IPS-NIHi7 (cell line): ENCODE results near the gene SRPRB.
A peak's percentile ranks its signal among the peaks of the same experiment; 100 is the strongest.

Experiments
- DNase-seq: peaks from one replicate; pipeline ENCODE4 v3.0.0; 2012; ENCODE audit warnings: mixed read lengths; ENCODE audit errors: extremely low spot score

SRPRB gene

DNA sequence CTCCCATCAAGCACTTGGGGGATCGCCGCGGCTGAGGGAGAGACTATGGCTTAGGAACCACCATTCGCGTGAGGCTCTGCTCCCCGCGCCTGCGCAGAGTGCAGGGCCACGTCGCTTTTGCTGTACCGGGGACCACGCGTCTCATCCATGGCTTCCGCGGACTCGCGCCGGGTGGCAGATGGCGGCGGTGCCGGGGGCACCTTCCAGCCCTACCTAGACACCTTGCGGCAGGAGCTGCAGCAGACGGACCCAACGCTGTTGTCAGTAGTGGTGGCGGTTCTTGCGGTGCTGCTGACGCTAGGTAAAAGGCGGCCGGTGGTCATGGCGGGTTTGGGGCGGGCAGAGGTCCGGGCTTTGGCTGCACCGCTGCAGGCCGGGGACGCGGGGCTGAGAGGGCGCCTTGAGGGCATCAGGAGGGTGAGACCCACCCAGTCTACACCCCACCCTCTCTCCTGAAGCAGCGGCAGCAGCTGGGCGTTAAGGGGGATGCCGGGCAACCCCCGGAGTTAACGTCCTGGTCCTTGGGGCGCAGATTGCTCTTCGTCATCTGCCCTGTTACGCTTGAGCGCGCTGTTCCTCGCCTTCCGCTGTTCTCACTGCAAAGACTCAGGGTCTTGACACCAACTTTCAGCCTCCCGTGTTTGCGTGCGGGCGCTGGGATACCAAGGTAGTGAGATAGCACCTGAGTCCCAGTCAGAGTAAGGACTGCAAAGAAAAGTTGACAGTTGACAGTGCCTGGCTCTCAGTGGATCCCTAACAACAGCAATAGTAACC is at the start of gene SRPRB:
Gene SRPRB, plus strand, starts transcription at position 114 of the 774 bp plus-strand sequence. Its CDS starts 34 bp downstream, at position 148.
- peak; percentile 99 for DNase-seq

DNA sequence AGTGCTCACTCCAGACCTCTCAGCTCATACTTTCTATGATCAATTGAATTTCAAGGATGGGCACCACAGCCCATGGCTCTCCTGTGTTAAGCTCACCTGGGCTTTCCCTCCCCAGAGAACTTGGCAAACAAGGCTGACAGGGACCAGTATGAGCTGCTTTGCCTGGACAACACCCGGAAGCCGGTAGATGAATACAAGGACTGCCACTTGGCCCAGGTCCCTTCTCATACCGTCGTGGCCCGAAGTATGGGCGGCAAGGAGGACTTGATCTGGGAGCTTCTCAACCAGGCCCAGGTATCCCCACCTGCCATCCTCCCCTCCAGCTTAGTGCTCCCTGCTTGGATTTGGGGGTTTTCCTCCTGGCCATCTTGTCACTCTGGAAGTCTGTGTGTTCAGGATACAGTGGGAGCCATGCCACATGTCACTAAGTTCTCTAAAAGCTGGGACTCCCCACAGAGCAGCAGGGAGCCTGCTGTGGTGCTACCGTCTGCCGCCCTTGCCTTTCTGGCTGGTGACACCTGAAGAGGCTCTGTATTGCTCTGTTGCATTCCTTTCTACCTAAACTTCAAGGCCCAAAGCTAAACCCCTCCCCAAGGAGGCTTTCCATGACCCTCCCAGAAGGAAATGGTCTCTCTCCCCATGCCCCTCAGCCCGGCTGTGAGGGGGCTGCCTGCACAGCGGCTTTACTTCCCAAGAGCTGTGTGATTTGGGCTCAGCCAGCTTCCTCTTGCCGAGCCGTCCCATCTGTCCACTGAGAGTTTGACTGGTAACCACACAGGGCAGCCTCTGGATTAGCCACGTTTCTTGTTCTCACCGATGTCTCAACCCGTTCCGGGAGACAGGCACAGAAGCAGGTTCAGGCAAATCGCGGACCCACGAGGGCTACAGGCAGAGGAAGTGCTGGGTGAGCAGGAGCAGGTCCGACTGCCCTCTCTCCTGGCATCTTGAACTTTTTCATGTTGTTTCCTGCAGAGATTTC is 48.6 kb upstream of the SRPRB start:
- DNase-seq = no peak

DNA sequence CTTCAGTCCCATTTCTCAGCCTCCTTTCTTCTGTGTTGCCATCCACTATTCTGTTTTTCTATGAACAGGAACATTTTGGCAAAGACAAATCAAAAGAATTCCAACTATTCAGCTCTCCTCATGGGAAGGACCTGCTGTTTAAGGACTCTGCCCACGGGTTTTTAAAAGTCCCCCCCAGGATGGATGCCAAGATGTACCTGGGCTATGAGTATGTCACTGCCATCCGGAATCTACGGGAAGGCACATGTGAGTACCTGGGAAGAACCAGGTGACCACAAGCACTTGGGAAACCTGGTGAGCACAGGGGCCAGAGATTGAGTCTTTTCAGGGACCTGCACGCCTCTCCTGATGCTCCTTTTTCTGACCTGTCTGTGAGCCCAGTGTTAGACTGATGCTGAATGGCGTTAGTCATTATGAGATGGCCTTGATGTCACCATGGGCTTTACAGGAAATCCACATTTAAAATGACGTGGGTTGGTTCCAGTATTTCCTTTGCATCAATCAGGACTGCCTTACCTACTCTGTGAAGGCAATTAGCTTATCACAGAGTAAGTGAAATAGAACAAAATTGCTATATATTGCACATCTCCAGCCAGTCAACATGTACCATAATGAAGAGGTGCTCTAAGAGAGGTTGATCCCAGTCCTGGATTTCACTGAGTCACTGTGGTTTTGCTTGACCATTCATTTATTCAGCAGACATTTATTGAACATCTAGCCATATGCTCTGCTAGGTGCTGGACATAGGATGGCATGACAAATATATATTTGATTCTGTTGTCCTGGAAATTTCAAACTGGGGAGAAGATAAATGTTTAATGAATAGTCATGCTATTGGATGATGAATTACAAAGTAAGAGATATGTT is 47.7 kb upstream of the SRPRB start:
- no peak for DNase-seq

- no peak for DNase-seq
These were observed 47.1 kb upstream of the SRPRB start for GRCh38 chr3:133758568-133758928.

GRCh38 chr3:133758964-133759739 is 46.5 kb upstream of the SRPRB start:
- DNase-seq = no peak

- no peak for DNase-seq
These were observed 45.8 kb upstream of the SRPRB start for GRCh38 chr3:133759740-133760305.

GRCh38 chr3:133760916-133761315 is 44.7 kb upstream of the SRPRB start:
- DNase-seq = no peak

DNA sequence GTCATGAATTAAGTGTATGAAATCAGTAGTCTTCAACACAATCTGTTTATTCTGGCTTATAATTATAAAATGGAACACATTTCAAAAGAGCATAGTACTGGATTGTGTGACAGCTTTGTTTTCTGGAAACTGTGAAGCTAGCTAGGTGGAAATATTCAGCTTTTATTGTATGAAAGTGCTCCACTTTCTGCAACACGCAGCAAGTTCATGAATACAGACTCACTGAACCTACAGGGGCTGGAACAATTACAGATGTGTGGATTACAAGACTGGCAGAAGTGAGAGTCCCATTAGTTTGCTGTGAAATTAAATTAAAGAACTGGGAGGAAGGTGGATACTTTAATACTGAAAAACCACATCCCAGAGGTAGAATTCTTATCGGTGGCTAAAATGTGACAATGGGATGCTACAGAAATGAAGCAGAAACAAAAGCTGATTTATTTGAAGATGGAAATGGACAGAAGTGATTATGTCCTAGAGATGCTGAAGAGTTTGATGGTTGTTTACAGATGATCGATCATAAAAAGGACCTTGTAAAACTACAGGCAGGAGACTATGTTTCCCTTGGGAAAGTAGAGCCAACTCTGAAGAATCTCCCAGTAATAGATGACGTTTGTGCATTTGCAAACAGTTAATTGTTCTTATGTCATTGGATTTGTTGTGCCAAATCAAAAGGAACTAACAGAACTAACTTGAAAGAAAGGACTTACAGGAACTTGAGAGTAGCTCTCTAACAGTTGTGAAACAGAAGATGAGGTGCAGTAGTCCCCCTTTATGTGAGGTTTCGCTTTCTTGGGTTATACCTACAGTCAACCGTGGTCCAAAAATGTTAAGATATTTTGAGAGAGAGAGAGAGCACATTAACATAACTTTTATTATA is 43.8 kb upstream of the SRPRB start:
- DNase-seq = no peak

- no peak for DNase-seq
These were observed 43.1 kb upstream of the SRPRB start for GRCh38 chr3:133762539-133762938.

- no peak for DNase-seq
These were observed 41.6 kb upstream of the SRPRB start for GRCh38 chr3:133763797-133764683.

DNA sequence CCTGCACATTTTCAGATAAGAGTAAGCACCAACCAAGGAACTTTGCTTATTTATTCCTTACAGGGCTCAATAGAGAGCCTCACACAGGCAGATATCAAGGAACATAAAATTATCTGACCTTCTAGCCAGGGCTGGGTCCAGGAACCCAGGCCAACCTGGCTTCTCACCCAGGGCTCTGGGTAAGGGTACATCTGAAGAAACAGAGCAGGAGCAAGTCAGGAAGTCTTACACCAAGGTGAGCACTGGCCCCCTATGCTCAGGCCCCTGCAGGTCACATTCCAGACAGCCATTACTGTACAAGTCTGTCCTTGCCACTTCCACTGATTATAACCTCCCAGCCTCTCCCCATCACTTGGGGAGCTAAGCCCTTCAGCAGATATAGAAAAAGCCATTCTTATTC is 40.4 kb upstream of the SRPRB start:
- DNase-seq = no peak

DNA sequence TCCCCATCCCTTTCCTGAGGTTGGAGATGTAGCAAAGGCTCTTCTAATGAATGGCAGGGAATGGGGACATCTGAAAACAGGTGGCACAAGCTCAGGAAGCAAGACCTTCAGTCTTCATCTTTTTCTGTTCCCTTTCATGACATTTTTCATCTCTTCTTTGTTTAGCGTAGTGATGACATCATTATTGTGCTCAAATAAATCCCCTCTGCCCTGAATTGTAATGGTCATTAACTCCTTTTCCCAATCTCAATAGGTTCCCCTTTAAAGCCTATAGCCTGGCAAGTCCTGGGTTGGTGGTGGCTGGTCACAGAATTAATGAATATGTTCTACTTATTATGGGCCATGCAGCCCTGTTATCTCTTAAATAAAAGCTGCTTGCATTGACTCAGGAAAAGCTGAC is 38.0 kb upstream of the SRPRB start:
- DNase-seq = no peak

DNA sequence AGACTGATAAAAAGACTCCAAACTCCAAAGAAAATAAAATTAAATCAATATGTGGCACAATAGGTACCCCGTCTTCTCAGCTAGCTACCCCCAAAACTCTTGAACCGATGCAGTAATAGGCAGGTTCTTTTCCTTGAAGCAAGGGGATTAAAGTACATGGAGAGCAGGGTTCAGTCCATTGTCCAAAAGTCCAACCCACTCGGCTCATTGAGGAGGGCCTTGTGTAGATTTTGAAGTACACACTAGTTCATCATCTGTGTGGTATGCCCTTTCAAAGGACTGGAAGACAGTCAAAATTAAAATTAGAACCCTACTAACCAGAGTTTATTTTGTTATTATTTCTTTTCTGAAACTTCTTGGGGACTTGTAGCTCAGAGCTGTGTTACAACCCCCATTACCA is 36.1 kb upstream of the SRPRB start:
- DNase-seq = no peak

- DNase-seq = no peak
These were observed 31.9 kb upstream of the SRPRB start for GRCh38 chr3:133773732-133774131.

- DNase-seq = no peak
These were observed 30.3 kb upstream of the SRPRB start for GRCh38 chr3:133775309-133775708.

DNA sequence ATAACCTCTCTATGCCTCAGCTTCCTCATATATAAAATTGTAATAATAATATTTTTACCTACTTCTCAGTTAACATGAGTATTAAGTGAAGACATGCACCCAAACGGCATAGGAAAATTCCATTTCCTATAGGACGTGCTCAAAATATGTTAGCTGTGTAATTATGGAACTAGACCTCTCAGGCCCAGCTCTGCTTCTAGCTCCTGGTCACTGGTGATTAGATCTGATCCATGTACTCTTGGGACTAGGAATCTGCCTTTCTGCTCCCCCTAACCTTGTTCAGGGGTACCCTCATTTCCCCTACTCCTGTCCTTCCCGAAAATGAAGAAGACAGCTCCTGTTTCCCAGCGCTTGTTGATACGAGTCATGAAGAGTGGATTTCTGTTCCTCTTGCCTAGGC is 29.8 kb upstream of the SRPRB start:
- no peak for DNase-seq

- DNase-seq = no peak
These were observed 28.7 kb upstream of the SRPRB start for GRCh38 chr3:133776794-133777438.
